HG03439 (cell line): ENCODE measurements around the gene ZNF385A.

Experiments used
- ATAC-seq: cut with Tn5 transposase; IDR thresholded peaks from one replicate; pipeline ENCODE4 v1.9.1; 2021; ENCODE audit warnings: mild to moderate bottlenecking, moderate library complexity; ENCODE audit not compliant: unreplicated experiment

ZNF385A gene

GRCh38 chr12:54377007-54377406, 7.5 kb downstream of the ZNF385A start:
- no peak for ATAC-seq

GRCh38 chr12:54376596-54376995, 7.9 kb downstream of the ZNF385A start:
- no peak for ATAC-seq

- no peak for ATAC-seq
Observed at GRCh38 chr12:54375259-54375579, 9.3 kb downstream of the ZNF385A start.

GRCh38 chr12:54374562-54375258, 9.8 kb downstream of the ZNF385A start:
- no peak for ATAC-seq

- ATAC-seq, result no peak
Observed at GRCh38 chr12:54373649-54374561, 10.6 kb downstream of the ZNF385A start.

GRCh38 chr12:54372113-54372806, 12.3 kb downstream of the ZNF385A start:
- no peak for ATAC-seq

- no peak for ATAC-seq
Observed at GRCh38 chr12:54371328-54372112, 13.0 kb downstream of the ZNF385A start.

GRCh38 chr12:54370171-54370730, 14.3 kb downstream of the ZNF385A start:
- ATAC-seq, result no peak

GRCh38 chr12:54369597-54370131, 14.9 kb downstream of the ZNF385A start:
- no peak for ATAC-seq

- ATAC-seq, result peak; percentile 83
Observed at GRCh38 chr12:54368709-54369596, 15.6 kb downstream of the ZNF385A start.

- no peak for ATAC-seq
Observed at GRCh38 chr12:54368025-54368708, 16.4 kb downstream of the ZNF385A start.

- ATAC-seq, result no peak
Observed at GRCh38 chr12:54364413-54364812, 20.1 kb downstream of the ZNF385A start, which contains the start of gene GPR84. GPR84 (minus strand) TSS chr12:54364486; CDS start chr12:54363851, 635 bp downstream.

GRCh38 chr12:54363618-54364017, 20.9 kb downstream of the ZNF385A start:
- no peak for ATAC-seq

- no peak for ATAC-seq
Observed at GRCh38 chr12:54363047-54363446, 21.5 kb downstream of the ZNF385A start.

- ATAC-seq, result no peak
Observed at GRCh38 chr12:54360717-54361456, 23.6 kb downstream of the ZNF385A start.

GRCh38 chr12:54359762-54360351, 24.7 kb downstream of the ZNF385A start:
- no peak for ATAC-seq

GRCh38 chr12:54358945-54359761, 25.4 kb downstream of the ZNF385A start:
- ATAC-seq, result peak; percentile 94
